T-helper 2 cell (primary cell): Measurements from ENCODE around the gene HMSD.

Source experiments
- DNase-seq, 5 experiments: peaks; one replicate each; pipeline versions ENCODE4 v3.0.0 to v3.0.0-alpha.2; 2012 to 2022

Gene HMSD

GRCh38 chr18:63994783-63995399 lies 45.8 kb downstream of the HMSD start:
- peak in 3 of 5 experiments; percentile 12 to 24 (median 19) for DNase-seq

- no peak for DNase-seq
These were observed 47.9 kb downstream of the HMSD start for GRCh38 chr18:63997041-63997440.

- DNase-seq: no peak
These were observed 48.5 kb downstream of the HMSD start for GRCh38 chr18:63997606-63998005.

GRCh38 chr18:63999871-64000270 lies 50.8 kb downstream of the HMSD start:
- DNase-seq: no peak

GRCh38 chr18:64002581-64002980 lies 53.5 kb downstream of the HMSD start:
- DNase-seq: no peak

GRCh38 chr18:64009305-64009704 lies 60.2 kb downstream of the HMSD start:
- DNase-seq: no peak
